Retina (tissue), 1 donor: ENCODE data around the gene ALDH7A1.
A peak's percentile ranks its signal among the peaks of the same experiment; 100 is the strongest.

ENCODE experiments used
- DNase-seq: peaks from one replicate; pipeline ENCODE4 v3.0.0-alpha.2; 2016

ALDH7A1 gene

GRCh38 chr5:126503602-126504104, 91.4 kb downstream of the ALDH7A1 start:
- DNase-seq = no peak

DNA sequence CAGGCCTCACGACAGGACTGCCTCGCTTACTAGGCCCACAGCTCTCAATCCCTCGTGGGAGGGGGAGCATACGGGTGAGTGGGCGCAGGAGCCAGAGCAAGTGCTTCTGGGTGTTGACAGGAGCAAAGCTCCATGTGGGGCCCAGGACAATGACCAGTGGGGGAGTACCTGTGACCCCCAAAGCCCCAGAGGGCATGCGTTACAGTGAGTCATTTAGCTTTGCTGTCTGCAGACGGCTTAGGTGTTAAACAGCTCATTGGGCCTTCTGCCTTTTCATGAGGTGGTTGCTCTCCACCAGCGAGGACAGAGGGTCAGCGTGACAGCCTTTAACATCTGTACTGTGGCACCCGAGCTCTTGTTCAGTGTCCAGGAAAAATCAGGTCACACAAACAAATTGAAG, 93.6 kb downstream of the ALDH7A1 start:
- DNase-seq = no peak

GRCh38 chr5:126499853-126500342, 95.1 kb downstream of the ALDH7A1 start:
- DNase-seq = no peak

DNA sequence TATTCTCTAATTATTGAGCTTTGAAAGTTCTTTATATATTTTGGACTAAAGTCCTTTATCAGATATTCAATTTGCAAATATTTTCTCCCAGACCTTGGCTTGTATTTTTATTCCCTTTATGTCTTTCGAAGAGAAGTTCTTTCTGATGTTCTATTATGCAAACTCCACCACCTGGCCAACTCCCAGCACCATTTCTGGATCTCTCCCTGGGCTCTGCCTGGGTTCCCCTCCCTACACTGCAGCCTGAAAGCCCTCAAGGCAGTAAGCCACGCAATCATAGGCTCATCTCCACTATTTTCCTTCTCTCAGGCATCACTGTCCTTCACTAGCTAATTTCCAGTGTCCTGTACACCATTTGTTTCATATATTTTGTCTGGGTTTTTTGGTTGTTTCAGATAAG, 95.7 kb downstream of the ALDH7A1 start:
- DNase-seq = no peak

GRCh38 chr5:126497506-126497905, 97.5 kb downstream of the ALDH7A1 start:
- no peak for DNase-seq

DNA sequence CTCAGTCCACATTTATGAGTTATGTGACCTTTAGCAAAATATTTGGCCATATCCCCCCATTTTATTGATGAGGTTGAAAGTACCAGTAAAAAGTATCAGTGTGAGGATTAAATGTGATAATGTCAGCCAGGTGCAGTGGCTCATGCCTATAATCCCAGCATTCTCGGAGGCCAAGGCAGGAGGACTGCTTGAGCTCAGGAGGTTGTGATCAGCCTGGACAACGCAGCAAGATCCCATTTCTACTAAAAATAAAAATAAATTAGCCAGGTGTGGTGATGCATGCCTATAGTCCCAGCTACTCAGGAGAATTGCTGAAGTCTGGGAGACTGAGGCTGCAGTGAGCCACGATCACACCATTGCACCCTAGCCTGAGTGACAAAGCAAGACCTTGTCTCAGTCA, 100.6 kb downstream of the ALDH7A1 start:
- DNase-seq = no peak

GRCh38 chr5:126492939-126493338, 102.1 kb downstream of the ALDH7A1 start:
- no peak for DNase-seq

DNA sequence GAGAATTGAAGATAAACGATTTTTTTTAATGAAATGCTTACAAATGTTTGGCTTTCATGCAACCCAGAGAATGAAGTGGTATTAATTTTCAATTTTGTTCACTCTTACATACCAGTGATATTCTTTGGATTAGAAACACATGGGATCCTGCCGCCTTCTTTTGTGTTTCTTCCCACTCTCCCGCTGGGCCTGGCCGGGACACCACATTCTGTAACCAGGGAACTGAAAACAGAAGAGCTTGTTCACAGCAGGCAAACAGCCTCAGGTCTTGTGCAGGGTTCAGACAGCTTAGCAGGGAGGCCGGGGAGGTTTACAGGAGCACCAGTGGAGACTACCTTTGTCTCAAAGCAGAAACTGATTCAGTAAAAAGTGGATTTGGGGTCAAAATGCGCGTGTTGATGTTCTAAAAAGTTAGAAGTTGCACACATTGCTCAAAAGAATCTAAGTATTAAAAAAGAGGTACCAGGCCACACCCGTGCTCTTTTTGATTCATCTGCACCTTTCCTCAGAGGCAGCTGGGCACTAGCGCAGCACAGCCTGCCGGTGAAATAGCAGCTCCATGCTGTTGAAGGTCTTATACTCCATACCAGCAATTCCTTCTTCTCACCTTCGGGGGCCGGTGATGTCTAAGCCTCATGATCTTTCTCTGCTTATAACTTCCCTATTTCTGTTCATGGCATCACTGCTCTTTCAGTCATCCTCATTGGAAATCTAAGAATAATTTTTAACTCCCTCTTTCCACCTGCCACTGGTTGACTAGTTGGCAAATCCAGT, 104.7 kb downstream of the ALDH7A1 start:
- peak; percentile 60 for DNase-seq

GRCh38 chr5:126488443-126489065, 106.5 kb downstream of the ALDH7A1 start:
- peak; percentile 58 for DNase-seq

DNA sequence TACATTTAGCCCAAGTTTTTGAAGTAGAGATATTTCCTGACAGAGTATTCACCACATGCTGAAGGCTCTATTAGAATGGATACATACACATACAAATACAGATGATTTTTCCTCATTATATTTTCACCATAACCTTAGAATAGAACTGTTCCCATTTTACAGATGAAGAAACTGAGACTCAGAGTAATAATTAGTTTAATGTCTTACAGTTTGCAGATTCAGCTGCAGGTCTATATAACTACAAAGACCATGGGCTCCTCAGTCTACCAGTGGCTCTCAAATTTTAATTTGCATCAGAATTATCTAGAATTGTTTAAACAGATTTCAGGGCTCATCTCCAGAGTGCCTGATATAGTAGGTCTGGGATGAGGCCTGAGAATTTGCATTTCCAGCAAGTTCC, 107.4 kb downstream of the ALDH7A1 start:
- no peak for DNase-seq

DNA sequence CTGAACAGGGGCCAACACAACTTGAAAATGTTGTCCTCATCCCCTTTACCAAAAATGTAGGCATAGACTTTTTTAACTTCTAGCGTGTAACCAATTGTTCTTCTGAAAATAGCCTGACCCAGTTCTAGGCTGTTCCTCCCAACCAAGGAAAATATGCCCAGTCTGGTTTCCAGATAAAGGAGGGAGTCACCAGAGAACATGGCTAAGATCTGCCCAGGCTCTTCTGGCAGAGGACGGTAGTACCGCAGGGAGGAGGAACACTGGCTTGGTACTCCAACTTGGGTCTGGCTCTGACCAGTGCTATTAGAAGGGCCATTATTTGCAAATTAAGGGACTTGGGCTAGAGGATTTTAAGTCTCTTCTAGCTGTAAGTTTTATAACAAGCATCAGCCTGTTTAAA, 108.7 kb downstream of the ALDH7A1 start:
- DNase-seq = no peak

GRCh38 chr5:126484253-126484652, 110.8 kb downstream of the ALDH7A1 start:
- DNase-seq = no peak

GRCh38 chr5:126483156-126483555, 111.9 kb downstream of the ALDH7A1 start:
- DNase-seq = no peak

- DNase-seq = no peak
Observed at GRCh38 chr5:126482591-126482990, 112.4 kb downstream of the ALDH7A1 start.

- DNase-seq = no peak
Observed at GRCh38 chr5:126481243-126481642, 113.8 kb downstream of the ALDH7A1 start.
